GM12878 (cell line): ENCODE results near the gene PRDM1. TPM values are rescaled to one million over a fixed set of nuclear protein-coding genes. Genes with fewer than 3 reads are reported as not detected.

Source experiments
- ATAC-seq: fragments of 200-7000 bp; cut with Tn5 transposase; 3 replicates; pipeline ENCODE4 v1.9.1; 2020; ENCODE audit warnings: mild to moderate bottlenecking, moderate library complexity
- BruUV-seq: library from RNA; stranded (reverse); fragments of 400-500 nt; replicated peaks from 2 replicates; lab custom pipeline; 2021; lab: Mats Ljungman, UMichigan
- CTCF ChIA-PET: fragments of 300-600 bp; sonication (Branson Sonifier 250); formaldehyde crosslinking; extraction: SDS; loops from one replicate; lab custom pipeline; 2021; ENCODE audit warnings: inconsistent platforms; lab: Yijun Ruan, JAX
- POLR2A ChIA-PET: fragments of 350-600 bp; formaldehyde crosslinking; extraction: SDS; loops from one replicate; lab custom pipeline; 2021; ENCODE audit warnings: inconsistent platforms; lab: Charles Lee
- RAD21 ChIA-PET: fragments of 300-600 bp; sonication (Branson Sonifier 250); formaldehyde crosslinking; loops from one replicate; lab custom pipeline; 2023; ENCODE audit warnings: antibody characterized with exemption; ENCODE audit not compliant: unreplicated experiment; lab: Charles Lee
- SMC1A ChIA-PET: fragments of 300-600 bp; sonication (Branson Sonifier 250); formaldehyde crosslinking; loops from one replicate; lab custom pipeline; 2023; ENCODE audit not compliant: unreplicated experiment, uncharacterized antibody; lab: Charles Lee
- DNase-seq: peaks from one replicate; pipeline ENCODE4 v3.0.0-alpha.2; 2011; ENCODE audit warnings: low read depth, low spot score
- FAIRE-seq: peaks from 3 replicates; lab custom pipeline; 2011; peaks lifted over from hg19 to GRCh38; lab: Jason Lieb, UNC
- H2AFZ ChIP-seq: 2 replicates; pipeline ENCODE4 v1.6.0; 2011; ENCODE audit warnings: low read depth, low read length, control low read depth; ENCODE audit not compliant: control insufficient read depth
- H3K27ac ChIP-seq: 2 replicates; pipeline ENCODE4 v1.5.1; 2011; ENCODE audit warnings: control low read depth; ENCODE audit not compliant: control insufficient read depth, insufficient read depth
- H3K27me3 ChIP-seq, 2 experiments: replicated peaks in 1 of 2; 2 replicates each; pipeline versions ENCODE4 v1.6.0 to v1.6.1; 2011; ENCODE audit warnings: low read length in 1 of 2; ENCODE audit not compliant: control insufficient read depth in 2 of 2, insufficient read depth in 2 of 2
- H3K36me3 ChIP-seq, 2 experiments: 2 replicates each; pipeline ENCODE4 v1.5.1; 2011; ENCODE audit warnings: low read length in 1 of 2; ENCODE audit not compliant: control insufficient read depth in 2 of 2, insufficient read depth in 2 of 2
- H3K4me1 ChIP-seq: 2 replicates; pipeline ENCODE4 v1.6.1; 2011; ENCODE audit warnings: mild to moderate bottlenecking, low read length, moderate library complexity, mixed read lengths; ENCODE audit not compliant: control insufficient read depth, insufficient read depth
- H3K4me2 ChIP-seq: 2 replicates; pipeline ENCODE4 v1.6.0; 2011; ENCODE audit warnings: control low read depth; ENCODE audit not compliant: control insufficient read depth, insufficient read depth
- H3K4me3 ChIP-seq: fragments of 200-600 bp; sonication (generic); 2 replicates; pipeline ENCODE4 v1.5.1; 2016
- H3K79me2 ChIP-seq: 2 replicates; pipeline ENCODE4 v1.6.0; 2011; ENCODE audit warnings: low read length; ENCODE audit not compliant: control insufficient read depth, insufficient read depth
- H3K9ac ChIP-seq: 2 replicates; pipeline ENCODE4 v1.8.0; 2011; ENCODE audit warnings: low read length, control low read depth, mixed read lengths; ENCODE audit not compliant: control insufficient read depth, insufficient read depth
- H3K9me3 ChIP-seq: replicated peaks from 3 replicates; pipeline ENCODE4 v1.5.1; 2011; ENCODE audit warnings: mild to moderate bottlenecking, low read length; ENCODE audit not compliant: control insufficient read depth, insufficient read depth
- H4K20me1 ChIP-seq: 2 replicates; pipeline ENCODE4 v1.6.0; 2011; ENCODE audit not compliant: control insufficient read depth, insufficient read depth
- ASH2L ChIP-seq: fragments of 300-600, 200-600 bp; sonication (generic); IDR thresholded peaks from 2 replicates; pipeline ENCODE4 v1.6.1; 2017; ENCODE audit warnings: low read depth, mild to moderate bottlenecking, borderline replicate concordance
- NBN ChIP-seq: fragments of 450-650 bp; IDR thresholded peaks from 2 replicates; pipeline ENCODE4 v1.6.1; 2016
- NFIC ChIP-seq: IDR thresholded peaks from 2 replicates; pipeline ENCODE4 v1.6.1; 2012; ENCODE audit warnings: low read depth, mild to moderate bottlenecking, inconsistent platforms, low read length, moderate library complexity
- POLR2A ChIP-seq: IDR thresholded peaks from 2 replicates; pipeline ENCODE4 v1.6.1; 2011; ENCODE audit warnings: low read depth, mild to moderate bottlenecking, low read length
- RAD21 ChIP-seq: IDR thresholded peaks from 2 replicates; pipeline ENCODE4 v1.6.1; 2011; ENCODE audit warnings: mild to moderate bottlenecking, low read depth, low read length, moderate library complexity; ENCODE audit not compliant: insufficient read depth
- RUNX3 ChIP-seq: IDR thresholded peaks from 2 replicates; pipeline ENCODE4 v1.6.1; 2012; ENCODE audit warnings: low read length, inconsistent platforms
- SMC3 ChIP-seq: IDR thresholded peaks from 2 replicates; pipeline ENCODE4 v1.6.1; 2011; ENCODE audit warnings: low read length, improper control_type of control experiment, borderline replicate concordance
- ZNF274 ChIP-seq: IDR thresholded peaks from one replicate; pipeline ENCODE4 v1.8.0; 2011; ENCODE audit not compliant: insufficient read length, insufficient read depth
- WGBS: methylation state at CpG from one replicate; pipeline ENCODE4 v1.1.6; 2016; ENCODE audit warnings: low lambda C conversion rate; ENCODE audit not compliant: insufficient replicate concordance, insufficient coverage; ENCODE audit errors: missing lambda C conversion rate; 5-methylcytosine and 5-hydroxymethylcytosine counted together
- in situ Hi-C: fragments of 300-500 bp; cut with MboI; formaldehyde crosslinking; loops from 9 replicates; pipeline ENCODE4 v1.14.3; 2018; ENCODE audit warnings: mixed read lengths
- intact Hi-C: fragments of 100-400 bp; cut with micrococcal nuclease; formaldehyde crosslinking; loops from one replicate; pipeline ENCODE4 v1.14.2; 2022; ENCODE audit not compliant: unreplicated experiment
- polyA plus RNA-seq, 11 experiments: library from polyadenylated mRNA; depleted of rRNA in 4 of 11; unstranded in 6 of 11; stranded (reverse) in 5 of 11; fragments of >200 nt; fragmentation: Nextera tagmentation in 4 of 11; fragmentation: Illumina TruSeq in 1 of 11; extraction: Ambion mirVana in 4 of 11; extraction: Trizol in 1 of 11; gene quantifications; 1 replicate in 1 of 11; 2 replicates in 10 of 11; pipeline versions ENCODE4 v1.2.1 to v1.2.3, GENCODE V29; 2011 to 2016; ENCODE audit warnings: inconsistent platforms in 2 of 11, missing spikeins in 2 of 11, low read depth in 1 of 11
- total RNA-seq, 4 experiments: library from RNA; depleted of rRNA in 3 of 4; stranded (reverse); fragments of >200 nt in 3 of 4; fragmentation: Illumina TruSeq in 1 of 4; extraction: Trizol in 1 of 4; gene quantifications; 2 replicates each; pipeline versions ENCODE4 v1.2.1 to v1.2.3, GENCODE V29; 2013 to 2021
- TF ChIP-seq, protein P1 (sequence below): IDR thresholded peaks from 2 replicates; pipeline ENCODE4 v1.6.1; 2011; ENCODE audit warnings: low read depth, mild to moderate bottlenecking, low read length, moderate library complexity, borderline replicate concordance; ENCODE audit errors: extremely low read depth
- TF ChIP-seq, protein P2 (sequence below): fragments of 450-650 bp; conservative IDR thresholded peaks from 2 replicates; pipeline ENCODE4 v1.6.1; 2017; ENCODE audit warnings: mild to moderate bottlenecking, moderate library complexity
- TF ChIP-seq, protein P3 (sequence below): IDR thresholded peaks from 2 replicates; pipeline ENCODE4 v1.6.1; 2012; ENCODE audit warnings: low read depth, low read length, improper control_type of control experiment
- TF ChIP-seq, protein P4 (sequence below), 3 experiments: IDR thresholded peaks in 2 of 3; conservative IDR thresholded peaks in 1 of 3; 2 replicates each; pipeline ENCODE4 v1.5.1; 2011; ENCODE audit warnings: low read depth in 3 of 3, low read length in 3 of 3, mild to moderate bottlenecking in 3 of 3, control low read depth in 2 of 3, moderate library complexity in 2 of 3, inconsistent platforms in 1 of 3, mixed read lengths in 1 of 3; ENCODE audit not compliant: control insufficient read depth in 2 of 3, insufficient read depth in 1 of 3; ENCODE audit errors: extremely low read depth in 1 of 3

PRDM1 gene
- total and polyA plus RNA-seq, 10 of the 15 experiments (the other 5 are each of a cell fraction or from before 2014, with no cell fraction given), result 1.9 to 15.8 (median 4.1) TPM

DNA sequence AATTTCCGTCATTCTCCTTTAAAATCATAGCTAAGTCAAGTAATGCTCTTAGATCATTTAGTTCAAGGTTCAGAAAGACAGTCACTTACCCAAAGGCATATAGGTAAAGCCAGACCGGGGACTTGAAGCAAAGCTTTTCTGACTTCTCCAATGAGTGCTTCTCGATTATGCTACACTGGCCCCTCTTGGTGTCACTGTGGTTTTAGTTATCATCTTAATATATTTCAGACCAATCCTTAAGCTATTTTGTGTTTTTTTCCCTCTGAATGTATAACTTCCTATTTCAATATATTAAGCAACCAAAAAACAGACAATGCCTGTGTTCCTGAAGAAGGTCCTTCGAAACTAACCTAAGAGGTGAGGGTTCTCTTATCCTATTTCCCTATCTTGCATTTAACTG, 3.9 kb downstream of the PRDM1 start:
- BruUV-seq, result no TSS peak
- Histone ChIP-seq H3K4me2 (peak overlapping the region; percentile 75), H4K20me1 (no peaks in the 10 kb centered on the region), H3K27me3 (no peaks in the 10 kb centered on the region; a peak in 2 of 4 replicates), H2AFZ (no peak overlapping the region), H3K27ac (peak overlapping the region; percentile 37; the same call in 1 of the 2 replicates), H3K9me3 (no peaks in the 10 kb centered on the region), H3K36me3 (no peaks in the 10 kb centered on the region), H3K4me3 (peak overlapping the region; percentile 24; the same call in 1 of the 2 replicates), H3K9ac (peak overlapping the region; percentile 29; the same call in 1 of the 2 replicates), H3K4me1 (peaks cover 13% of the 10 kb centered on the region), H3K79me2 (peaks cover 35% of the 10 kb centered on the region)
- no peak for DNase-seq
- ChIA-PET RAD21 (interaction anchor here (0.7 to 2.7 kb wide), 42 partner anchors 9 to 660 kb away, joined by 3 to 144 read pairs (median 4); no protein-coding TSS in a partner anchor), SMC1A (interaction anchor here (0.6 to 2.9 kb wide), 61 partner anchors 9 to 658 kb away, joined by 3 to 159 read pairs (median 4); partner anchors contain the start of gene ATG5), CTCF (interaction anchor here (0.6 to 2.8 kb wide), 52 partner anchors 9 to 1002 kb away, joined by 3 to 169 read pairs (median 4); partner anchors contain the start of gene ATG5), POLR2A (interaction anchor here (0.5 to 1.2 kb wide), 5 partner anchors 9 to 638 kb away, joined by 3 to 6 read pairs (median 3); no protein-coding TSS in a partner anchor)
- in situ Hi-C loops (loop anchor here (5.0 to 10.0 kb wide), 5 partner anchors 135 to 655 kb away; no protein-coding TSS in a partner anchor), intact Hi-C loops (loop anchor here (1.0 to 5.0 kb wide), 3 partner anchors 133 to 432 kb away; no protein-coding TSS in a partner anchor)
- ATAC-seq, result peak; percentile 56
- WGBS, result 3% methylated on average over 4 of the region's 4 CpGs
- FAIRE-seq, result no peak
- TF ChIP-seq, protein P1, sequence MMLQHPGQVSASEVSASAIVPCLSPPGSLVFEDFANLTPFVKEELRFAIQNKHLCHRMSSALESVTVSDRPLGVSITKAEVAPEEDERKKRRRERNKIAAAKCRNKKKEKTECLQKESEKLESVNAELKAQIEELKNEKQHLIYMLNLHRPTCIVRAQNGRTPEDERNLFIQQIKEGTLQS, result no peak
- TF ChIP-seq, protein P2, sequence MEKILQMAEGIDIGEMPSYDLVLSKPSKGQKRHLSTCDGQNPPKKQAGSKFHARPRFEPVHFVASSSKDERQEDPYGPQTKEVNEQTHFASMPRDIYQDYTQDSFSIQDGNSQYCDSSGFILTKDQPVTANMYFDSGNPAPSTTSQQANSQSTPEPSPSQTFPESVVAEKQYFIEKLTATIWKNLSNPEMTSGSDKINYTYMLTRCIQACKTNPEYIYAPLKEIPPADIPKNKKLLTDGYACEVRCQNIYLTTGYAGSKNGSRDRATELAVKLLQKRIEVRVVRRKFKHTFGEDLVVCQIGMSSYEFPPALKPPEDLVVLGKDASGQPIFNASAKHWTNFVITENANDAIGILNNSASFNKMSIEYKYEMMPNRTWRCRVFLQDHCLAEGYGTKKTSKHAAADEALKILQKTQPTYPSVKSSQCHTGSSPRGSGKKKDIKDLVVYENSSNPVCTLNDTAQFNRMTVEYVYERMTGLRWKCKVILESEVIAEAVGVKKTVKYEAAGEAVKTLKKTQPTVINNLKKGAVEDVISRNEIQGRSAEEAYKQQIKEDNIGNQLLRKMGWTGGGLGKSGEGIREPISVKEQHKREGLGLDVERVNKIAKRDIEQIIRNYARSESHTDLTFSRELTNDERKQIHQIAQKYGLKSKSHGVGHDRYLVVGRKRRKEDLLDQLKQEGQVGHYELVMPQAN, result 0 out of 2 replicates have a peak, but pooled peaks have one; percentile 14
- TF ChIP-seq, protein P3, sequence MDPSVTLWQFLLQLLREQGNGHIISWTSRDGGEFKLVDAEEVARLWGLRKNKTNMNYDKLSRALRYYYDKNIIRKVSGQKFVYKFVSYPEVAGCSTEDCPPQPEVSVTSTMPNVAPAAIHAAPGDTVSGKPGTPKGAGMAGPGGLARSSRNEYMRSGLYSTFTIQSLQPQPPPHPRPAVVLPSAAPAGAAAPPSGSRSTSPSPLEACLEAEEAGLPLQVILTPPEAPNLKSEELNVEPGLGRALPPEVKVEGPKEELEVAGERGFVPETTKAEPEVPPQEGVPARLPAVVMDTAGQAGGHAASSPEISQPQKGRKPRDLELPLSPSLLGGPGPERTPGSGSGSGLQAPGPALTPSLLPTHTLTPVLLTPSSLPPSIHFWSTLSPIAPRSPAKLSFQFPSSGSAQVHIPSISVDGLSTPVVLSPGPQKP, result no peak
- TF ChIP-seq ZNF274 (no peak), ASH2L (no peak), NBN (0 out of 2 replicates have a peak, but pooled peaks have one; percentile 21), NFIC (no peak), RAD21 (peak; percentile 67), RUNX3 (0 out of 2 replicates have a peak, but pooled peaks have one; percentile 19), POLR2A (no peak), SMC3 (peak; percentile 38; the same call in 1 of the 2 replicates)
- TF ChIP-seq, protein P4, sequence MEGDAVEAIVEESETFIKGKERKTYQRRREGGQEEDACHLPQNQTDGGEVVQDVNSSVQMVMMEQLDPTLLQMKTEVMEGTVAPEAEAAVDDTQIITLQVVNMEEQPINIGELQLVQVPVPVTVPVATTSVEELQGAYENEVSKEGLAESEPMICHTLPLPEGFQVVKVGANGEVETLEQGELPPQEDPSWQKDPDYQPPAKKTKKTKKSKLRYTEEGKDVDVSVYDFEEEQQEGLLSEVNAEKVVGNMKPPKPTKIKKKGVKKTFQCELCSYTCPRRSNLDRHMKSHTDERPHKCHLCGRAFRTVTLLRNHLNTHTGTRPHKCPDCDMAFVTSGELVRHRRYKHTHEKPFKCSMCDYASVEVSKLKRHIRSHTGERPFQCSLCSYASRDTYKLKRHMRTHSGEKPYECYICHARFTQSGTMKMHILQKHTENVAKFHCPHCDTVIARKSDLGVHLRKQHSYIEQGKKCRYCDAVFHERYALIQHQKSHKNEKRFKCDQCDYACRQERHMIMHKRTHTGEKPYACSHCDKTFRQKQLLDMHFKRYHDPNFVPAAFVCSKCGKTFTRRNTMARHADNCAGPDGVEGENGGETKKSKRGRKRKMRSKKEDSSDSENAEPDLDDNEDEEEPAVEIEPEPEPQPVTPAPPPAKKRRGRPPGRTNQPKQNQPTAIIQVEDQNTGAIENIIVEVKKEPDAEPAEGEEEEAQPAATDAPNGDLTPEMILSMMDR (IDR thresholded peaks at IDR 0.05 in 2 of 3, conservative IDR thresholded peaks at IDR 0.05 in 1 of 3; ENCODE audit: control insufficient read depth in 2 of 3, extremely low read depth in 1 of 3, insufficient read depth in 1 of 3, low read depth in 3 of 3, low read length in 3 of 3), result peak; percentile 11 to 60 (median 19); a peak in 3 of 6 replicates
